NK-92 (cell line): ENCODE measurements around the gene ALPL.
"Not testable (repeated sequence)": the region's sequence is repeated elsewhere in the genome, so short reads cannot be mapped to it uniquely, and the experiment has no call there.

Source experiments
- DNase-seq: peaks from one replicate; lab custom pipeline; 2025; ENCODE audit not compliant: unreplicated experiment; lab: John Stamatoyannopoulos, UW

The ALPL gene

DNA sequence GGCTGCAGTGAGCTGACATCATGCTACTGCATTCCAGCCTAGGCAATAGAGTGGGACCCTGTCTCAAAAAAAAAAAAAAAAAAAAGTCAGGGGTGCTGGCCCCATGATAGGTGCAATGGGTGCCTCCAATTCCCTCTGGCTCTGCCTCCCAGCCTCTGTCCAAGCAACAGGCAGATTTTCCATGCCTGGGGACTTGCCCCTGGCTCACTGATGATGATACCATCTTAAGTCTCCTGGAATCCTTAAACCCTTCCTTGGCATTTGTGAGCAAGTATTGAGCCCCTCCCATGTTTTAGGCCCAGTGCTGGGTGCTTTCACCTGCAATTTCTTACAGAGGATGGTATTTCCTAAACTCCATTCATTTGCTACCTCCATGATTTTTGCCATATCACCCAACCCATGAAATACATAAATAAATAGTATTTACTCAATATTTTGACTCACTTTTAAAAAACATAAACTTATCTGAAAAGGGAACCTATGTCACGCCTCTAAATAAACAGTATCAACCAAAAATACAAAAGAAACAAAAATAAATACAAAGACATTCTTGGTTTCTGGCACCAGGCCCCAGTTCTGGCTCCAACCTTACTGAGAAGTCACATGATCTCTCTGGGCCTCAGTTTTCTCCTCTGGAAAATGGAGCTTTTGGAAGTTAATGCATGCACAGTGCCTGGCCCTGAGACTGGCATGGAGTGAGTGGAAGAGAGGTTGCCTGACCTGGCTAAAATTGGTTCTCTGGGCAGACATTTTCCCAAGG, 1.5 kb upstream of the ALPL start:
- no peak for DNase-seq

DNA sequence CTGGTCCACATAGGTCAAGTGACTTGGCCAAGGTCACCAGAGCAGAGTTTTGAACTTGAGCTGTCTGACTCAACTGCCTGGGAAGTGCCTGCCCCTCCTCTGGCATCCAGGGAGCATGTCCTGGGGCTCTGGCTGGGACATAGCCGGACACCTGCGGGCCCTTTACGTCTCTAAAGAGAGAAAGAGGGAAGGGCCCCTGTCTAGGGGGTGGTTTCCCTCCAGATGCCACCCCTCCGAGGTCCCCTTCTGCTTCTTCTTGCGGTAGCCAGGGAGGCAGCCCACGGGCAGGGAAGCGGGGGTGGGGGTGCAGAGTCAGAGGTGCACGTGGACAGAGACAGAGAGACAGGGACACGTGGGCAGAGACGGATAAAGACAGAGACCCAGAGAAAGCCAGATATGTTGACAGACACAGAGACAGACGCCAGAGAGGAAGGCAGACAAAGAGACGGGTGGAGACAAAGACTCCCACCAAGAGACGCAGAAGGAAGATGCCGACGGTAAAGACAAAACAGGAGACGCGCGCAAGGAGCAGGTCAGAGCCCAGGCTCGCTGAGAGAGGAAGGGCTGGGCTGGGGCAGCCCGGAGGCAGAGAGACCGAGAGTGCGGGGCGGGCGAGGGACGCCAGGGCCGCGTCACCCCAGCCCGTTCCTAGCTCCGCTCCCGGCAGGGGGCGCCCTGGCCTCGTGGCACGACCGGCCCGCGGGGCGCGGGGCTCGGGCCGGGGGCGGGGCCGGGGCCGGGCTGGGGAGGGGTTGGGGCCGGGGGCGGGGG, 458 bp upstream of the ALPL start:
- DNase-seq, result no peak

DNA sequence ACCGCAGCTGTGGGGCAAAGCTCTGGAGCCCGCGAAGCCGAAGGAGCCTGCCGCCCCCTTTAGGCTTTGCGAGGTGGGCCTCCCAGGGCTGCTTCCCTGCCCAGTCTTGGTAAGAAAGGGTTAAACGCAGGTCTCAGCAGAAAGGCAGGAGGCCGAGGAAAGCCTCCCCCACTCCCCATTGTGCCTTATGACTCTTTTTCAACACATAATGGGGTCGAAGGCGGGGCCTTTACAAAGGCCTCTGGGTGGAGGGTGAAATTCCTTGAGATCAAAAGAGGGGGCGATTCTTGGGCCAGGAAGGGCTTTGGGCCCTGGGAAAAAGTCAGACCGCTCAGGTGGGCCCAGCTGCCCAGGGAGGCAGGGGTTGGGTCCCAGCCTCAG, 880 bp downstream of the ALPL start:
- DNase-seq, result no peak

DNA sequence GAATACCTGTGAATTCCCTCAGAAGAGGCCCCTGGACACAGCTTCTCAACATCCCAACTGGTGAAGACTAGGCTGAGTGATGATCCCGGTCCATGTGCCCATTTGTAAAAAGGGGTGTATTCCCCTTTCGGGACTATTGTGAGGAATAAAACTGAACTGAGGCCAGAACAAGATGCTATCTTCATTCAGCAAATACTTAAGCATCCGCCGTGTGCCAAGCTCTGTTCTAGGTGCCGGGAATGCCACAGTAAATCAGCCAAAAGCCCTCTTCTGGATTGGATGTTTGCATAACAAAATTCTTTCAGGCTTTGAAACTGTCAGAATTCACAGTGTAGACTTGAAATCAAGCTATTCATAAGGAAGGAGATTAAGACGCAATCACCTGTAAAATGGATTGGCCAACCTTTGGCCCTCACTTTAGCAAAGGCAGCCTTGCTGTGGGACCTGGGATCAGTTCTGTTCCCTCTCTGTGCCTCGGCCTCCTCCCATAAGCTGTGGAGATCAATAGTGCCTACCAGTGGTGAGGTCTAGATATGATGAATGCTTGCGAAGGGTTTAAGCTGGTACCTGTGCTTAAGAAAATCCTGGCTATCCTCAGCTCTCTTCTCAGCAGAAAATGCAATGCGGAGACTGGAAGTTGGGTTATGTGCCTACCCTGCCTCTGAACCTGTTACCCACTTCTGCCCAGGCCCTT, 1.8 kb downstream of the ALPL start:
- DNase-seq, result no peak

DNA sequence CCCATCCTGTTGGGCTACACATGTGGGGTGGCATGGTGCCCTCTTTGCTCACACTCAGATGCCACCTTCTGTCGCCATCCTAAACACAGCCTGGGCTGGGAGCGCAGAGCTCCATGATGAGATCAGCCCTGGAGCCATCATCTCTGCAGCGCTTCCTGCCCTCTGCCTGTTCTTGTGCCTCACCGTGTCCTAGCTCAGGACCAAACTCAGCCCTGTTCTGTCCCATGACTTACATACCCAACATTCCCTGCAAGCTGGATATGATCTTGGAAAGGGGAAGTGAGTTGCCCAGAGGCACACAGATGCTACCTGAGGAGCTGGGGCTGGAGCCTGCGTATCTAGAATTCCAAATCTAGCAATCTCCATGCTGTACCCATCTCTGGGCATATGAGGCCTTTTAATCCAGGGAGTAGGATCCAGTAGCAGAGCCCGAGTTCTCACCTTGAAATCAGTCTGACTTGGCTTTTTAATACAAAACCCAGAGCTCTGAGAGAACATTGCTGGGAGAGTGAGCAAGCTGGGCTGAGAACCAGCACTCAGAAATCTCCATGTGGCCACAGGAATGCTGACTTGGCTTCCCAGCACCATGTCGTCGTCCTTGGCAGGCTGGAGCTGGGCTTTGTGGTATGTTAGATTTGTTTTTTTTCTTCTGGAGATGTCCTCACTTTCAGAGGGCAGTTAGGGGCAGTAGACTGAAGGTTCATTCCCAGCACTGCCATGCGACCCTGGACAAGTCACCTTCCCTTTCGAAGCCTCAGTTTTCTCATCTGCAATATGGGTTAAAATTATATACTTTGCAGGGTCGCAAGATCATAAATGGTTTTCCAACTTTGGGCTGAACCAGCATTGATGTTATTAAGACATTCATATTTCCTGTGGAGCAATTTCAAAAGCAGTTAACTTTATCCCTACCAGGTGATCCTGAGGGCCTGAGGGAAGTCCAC, 2.6 kb downstream of the ALPL start:
- no peak for DNase-seq

DNA sequence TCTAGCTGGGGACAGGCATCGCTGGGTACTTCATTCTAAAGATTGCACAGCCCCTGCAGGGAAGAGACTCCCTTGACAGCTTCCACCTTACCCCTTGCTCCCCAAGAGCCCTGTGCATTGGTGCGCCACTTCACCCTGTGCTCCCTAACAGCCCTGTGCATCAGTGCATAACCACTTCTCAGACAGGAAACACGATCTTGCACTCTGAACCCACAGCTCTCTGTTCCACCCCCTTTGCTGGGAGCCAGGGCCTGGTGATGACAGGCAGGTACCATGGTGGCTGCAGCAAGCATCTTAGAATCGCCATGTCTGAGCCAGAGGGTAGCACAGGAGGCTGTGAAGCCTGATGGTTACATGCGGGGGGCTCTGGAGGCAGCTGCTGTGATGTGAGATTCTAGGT, 5.0 kb downstream of the ALPL start:
- no peak for DNase-seq

DNA sequence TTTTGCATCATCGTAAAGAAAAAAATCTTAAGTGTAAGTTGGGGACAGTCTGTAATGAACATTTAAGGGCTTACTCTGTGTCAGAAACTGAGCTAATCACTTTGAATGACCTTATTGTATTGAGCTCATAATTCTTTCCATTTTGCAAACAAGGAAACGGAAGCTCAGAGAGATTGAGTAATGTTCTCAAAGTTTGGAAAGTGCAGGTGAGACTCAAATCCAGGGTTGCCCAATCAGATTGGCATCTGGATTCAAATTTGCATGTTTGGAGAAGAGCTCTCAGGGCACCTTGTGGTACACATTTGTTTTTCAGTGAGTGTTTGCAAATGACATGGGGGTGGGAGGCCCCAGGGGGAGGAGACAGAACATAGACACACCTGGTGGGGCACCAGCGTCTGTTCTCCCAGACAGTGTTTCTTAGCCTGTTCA, 8.0 kb downstream of the ALPL start:
- no peak for DNase-seq

DNA sequence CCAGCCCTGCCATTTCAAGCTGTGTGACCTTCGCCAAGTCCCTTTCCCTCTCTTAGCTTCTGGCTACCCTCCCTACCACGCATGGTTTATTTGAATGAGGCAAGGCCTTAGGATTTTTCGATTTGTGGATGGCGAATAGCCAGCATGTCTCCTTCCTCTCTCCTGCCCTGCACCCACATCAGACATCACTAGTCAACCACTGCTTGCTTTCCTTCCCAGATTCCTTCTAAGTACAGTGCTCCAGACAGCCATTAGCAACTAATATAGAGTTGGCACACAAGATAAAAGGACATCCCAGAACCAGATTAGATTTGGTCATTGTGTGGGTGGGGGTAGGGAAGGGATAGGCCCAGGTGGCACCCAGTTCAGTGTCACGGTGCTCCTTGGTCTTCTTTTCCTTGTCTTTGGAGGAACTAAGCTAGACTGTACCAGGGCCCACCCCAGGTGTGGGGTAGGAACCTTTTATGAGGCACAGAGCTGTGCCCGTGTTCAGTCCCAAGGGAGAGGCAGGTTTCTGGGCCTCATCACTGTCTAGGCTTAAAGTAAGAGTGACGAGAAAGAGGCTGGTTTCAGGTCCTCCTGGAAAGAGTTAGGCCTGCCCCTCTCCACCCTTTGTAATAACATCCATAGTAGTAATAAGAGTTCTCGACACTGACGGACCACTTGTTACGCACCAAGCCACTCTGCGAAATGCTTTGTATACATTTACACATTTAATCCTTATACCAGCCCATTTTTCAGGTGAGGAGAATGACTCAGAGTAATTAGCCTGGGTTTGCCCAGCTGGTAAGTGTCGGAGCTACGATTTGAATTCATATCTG, 8.6 kb downstream of the ALPL start:
- no peak for DNase-seq

DNA sequence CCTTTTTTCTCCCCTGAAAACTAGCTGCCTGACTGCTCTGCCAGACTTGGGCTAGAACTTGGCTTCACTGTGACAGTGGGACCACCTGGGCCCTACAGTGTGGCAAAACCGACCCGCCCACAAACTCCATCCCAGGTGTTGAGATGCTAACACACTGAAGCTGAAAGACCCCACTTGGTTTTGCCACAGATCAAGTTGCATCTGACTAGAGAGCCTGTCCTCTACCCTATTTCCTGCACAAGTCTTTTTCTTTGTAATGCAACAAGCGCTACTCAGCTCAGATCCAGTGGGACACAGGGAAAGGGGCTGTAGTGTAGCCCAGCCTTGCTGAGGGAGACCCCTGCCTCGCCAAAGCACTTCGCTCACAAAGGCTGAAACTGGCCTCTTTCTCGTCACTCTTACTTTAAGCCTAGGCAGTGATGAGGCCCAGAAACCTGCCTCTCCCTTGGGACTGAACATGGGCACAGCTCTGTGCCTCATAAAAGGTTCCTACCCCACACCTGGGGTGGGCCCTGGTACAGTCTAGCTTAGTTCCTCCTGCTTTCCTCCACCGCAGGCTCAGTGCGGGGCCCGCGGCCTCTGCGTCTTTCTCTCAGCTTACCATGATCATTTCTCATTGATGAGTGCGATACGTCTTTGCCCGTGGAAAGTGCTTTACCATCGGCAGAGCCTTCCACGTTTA, 9.7 kb downstream of the ALPL start:
- DNase-seq, result no peak

DNA sequence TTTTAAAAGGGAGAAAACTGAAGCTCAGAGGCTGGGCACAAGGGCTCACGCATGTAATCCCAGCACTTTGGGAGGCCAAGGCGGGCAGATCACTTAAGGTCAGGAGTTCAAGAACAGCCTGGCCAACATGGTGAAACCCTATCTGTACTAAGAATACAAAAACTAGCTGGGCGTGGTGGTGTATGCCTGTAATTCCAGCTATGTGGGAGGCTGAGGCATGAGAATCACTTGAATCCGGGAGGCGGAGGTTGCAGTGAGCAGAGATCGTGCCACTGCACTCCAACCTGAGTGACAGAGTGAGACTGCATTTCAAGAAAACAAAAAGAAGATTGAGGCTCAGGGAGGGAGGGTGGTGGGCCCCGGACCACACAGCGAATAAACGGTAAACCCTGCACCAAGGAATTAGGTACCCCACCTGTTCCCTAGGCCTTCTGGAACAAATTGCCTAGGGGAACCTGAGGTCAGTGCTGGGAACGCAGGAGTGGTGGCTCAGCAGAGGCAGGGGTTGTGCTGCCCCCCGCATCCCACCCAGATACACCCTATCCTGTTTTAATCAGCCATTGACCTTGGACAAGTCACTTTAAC, 10.4 kb downstream of the ALPL start:
- not testable (repeated sequence) for DNase-seq

DNA sequence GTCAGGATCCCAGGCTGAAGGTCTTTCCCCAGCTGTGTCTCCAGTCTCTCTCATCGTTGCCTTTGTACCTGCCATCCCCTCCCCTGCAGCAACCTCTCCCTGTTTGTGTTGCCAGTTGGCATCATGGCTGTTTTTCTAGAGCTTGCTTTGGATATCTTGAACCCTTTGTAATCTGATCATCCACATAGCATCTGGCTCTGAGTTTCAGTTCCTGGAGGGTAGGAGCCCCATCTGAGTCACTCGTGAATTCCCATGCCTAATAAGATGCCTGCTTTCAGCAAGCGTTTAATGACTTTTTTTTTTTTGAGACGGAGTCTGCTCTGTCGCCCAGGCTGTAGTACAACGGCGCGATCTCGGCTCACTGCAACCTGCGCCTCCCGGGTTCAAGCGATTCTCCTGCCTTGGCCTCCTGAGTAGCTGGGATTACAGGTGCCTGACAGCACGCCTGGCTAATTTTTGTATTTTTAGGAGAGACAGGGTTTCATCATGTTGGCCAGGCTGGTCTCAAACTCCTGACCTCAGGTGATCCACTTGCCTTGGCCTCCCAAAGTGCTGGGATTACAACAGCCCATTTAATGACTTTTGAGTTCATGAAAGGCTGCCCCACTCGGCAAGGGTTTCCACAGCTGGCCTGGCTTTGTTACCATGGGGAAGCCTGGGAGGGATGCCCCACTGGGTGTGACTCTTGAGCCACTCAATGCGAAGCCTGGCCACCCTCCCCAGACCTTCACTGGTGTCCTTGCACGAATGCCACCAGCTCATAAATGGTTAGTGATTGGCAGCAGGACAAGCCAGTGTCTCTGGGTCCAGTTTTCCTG, 11.9 kb downstream of the ALPL start:
- DNase-seq, result no peak

DNA sequence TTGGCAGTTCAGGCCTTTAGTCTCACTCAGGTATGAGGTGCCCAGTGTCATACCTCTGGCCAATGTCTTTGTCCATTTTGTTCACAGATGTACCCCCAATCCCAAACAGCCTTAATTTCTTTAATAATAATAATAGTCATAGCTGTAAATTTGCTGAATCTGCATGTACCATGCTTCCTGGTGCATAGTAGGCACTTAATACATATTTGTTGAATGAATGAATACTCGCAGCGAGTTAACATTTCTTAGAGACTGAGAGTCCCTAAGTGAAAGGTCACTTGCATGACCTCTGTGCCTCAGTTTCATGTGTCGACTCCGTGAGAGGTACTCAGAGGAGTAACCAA, 12.5 kb downstream of the ALPL start:
- DNase-seq, result no peak

DNA sequence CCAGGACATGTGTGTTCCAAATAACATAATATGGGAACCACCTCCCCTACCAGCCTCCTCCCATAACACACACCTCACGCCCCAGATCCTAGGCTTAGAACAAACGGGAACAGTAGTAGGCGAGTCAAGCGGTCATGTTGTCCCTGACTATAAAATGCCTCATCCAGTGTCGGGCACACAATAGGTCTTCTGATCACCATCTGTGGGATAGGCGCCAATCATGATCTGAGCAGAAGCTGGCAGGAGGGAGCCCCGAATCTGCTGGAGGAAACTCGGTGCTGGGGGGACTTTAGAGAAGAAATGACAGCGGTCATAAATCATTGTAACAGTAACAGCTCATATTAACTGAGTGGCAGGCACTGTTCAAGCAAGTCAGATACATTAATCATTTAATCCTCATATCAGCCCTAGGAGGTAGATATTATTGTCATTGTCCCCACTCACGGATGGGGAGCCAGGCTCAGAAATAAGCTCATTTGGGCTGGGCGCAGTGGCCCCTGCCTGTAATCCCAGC, 13.4 kb downstream of the ALPL start:
- DNase-seq, result no peak

DNA sequence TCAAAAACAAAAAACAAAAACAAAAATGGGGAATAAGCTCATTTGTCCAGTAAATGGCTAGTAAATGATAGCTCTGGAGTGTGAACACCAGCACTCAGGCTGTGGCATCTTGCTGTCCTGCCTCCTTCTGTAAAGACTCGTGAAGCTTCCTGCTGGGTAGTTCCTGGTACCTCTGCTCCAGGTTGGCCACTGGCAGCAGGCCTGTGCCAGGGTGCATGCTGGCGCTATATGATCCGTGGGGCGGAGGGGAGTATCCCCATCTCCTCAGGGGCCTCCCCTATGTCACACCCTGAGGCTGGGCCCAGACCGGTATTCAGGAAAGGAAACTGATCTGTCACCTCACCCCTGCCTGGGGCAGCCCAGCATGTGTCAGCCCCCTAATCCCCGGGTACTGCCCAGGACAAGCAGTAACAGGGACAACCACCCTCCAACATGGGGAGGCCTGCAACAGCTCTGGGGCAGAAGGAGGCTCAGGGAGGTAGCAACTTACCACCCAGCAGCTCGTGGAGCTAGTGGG, 14.1 kb downstream of the ALPL start:
- no peak for DNase-seq

DNA sequence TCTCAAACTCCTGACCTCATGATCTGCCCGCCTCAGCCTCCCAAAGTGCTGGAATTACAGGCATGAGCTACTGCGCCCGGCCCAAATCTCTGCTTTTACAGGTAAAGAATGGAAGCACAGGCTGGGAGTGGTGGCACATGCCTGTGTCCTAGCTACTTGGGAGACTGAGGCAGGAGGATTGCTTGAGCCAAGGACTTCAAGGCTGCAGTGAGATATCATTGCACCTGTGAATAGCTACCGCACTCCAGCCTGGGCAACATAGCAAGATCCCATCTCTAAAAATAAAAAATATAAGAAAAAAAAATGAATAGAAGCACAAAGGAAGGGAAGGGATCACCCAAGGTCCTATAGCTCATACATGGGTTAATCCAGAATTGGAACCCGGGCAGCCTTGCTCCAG, 15.0 kb downstream of the ALPL start:
- DNase-seq, result no peak

DNA sequence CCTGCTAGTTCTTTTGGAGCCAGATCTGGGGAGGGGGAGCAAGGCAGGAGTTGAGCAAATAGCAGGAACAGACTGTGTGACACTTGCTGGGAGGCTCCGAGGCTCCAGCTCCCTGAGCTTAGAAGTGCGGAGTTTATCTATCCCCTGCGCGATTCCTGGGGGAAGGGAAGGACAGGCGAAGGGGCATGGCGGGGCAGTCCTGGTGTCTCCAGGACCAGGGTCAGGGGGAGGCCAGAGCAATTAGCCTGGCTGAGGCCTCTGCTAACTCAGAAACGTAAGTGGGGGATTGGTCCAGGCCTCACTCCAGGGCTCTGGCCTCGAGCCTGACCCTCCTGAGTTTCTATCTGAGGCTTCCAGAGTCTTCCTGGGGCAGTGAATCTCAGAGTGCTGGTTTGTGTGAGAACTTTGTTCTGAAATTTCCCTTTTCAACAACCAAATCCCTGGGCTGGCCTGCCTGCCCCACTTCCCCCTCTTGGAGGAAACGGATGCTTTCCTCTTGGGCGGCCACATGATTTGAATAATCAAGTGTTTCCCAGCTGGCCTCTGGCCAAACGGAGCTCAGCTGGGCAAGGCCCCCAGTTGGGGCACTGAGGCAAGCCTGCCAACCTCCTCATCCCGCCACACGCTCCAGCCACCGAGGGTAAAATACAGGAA, 15.6 kb downstream of the ALPL start:
- no peak for DNase-seq

DNA sequence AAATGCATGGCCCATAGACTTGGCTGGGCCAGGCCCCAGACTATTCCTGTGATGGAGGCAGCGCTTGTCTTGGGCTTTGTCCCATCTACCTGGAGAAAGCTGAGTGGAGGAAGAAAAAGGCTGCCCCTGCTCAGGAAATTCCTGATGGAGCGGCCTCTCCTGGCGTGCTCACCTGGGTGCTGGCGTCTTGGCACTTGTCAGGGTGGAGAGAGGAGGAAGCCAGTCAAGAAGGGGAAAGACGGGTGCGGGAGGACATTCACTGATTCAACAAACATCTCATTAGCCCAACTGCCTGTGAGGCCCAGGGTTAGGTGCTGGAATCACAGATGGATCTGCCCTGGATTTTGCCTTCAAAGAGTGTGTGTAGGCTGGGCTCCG, 16.1 kb downstream of the ALPL start:
- no peak for DNase-seq

DNA sequence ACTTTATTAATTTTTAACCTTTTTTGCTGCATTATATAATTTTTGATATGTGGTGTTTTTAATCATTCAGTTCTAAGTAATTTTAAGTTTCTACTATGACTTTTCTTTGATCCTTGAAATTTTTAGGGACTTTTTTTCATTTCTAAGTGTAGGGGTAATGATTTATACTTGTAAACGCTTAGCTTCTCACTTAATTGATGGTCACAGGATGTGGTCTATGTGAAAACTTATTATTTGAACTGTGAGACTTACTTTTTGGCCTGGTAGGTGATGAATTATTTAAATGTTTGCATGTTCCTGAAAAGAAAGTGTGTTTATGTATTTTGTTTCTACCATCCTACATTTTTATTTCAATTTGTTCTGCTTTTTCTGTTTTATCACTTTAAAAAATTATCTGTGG, 17.2 kb downstream of the ALPL start:
- DNase-seq, result no peak
